PC-9 (cell line): Measurements from ENCODE around the gene MAN2A1.

Experiments used
- CTCF ChIP-seq: fragments of 200-600 bp; sonication (generic); conservative IDR thresholded peaks from 2 replicates; pipeline ENCODE4 v1.6.1; 2017; ENCODE audit warnings: mixed run types, antibody characterized with exemption, mild to moderate bottlenecking, moderate library complexity
- EZH2 ChIP-seq: fragments of 200-600 bp; sonication (generic); IDR thresholded peaks from 2 replicates; pipeline ENCODE4 v1.8.0; 2017; ENCODE audit warnings: antibody characterized with exemption, low read depth

- TF ChIP-seq CTCF (no peak), EZH2 (no peak)
These were observed 85.4 kb downstream of the MAN2A1 start for GRCh38 chr5:109775130-109775529.
